Stimulated activated CD4-positive, alpha-beta T cell treated with anti-CD3 and anti-CD28 coated beads, Interleukin-1b, Interleukin-23, amount 100 ng/mL, for 48 hours (primary cell): ENCODE data around the gene PCDHGA2.
"Not testable (repeated sequence)": the region's sequence is repeated elsewhere in the genome, so short reads cannot be mapped to it uniquely, and the experiment has no call there.

Source experiments
- DNase-seq: peaks from one replicate; pipeline ENCODE4 v3.0.0-alpha.2; 2020

Gene PCDHGA2

DNA sequence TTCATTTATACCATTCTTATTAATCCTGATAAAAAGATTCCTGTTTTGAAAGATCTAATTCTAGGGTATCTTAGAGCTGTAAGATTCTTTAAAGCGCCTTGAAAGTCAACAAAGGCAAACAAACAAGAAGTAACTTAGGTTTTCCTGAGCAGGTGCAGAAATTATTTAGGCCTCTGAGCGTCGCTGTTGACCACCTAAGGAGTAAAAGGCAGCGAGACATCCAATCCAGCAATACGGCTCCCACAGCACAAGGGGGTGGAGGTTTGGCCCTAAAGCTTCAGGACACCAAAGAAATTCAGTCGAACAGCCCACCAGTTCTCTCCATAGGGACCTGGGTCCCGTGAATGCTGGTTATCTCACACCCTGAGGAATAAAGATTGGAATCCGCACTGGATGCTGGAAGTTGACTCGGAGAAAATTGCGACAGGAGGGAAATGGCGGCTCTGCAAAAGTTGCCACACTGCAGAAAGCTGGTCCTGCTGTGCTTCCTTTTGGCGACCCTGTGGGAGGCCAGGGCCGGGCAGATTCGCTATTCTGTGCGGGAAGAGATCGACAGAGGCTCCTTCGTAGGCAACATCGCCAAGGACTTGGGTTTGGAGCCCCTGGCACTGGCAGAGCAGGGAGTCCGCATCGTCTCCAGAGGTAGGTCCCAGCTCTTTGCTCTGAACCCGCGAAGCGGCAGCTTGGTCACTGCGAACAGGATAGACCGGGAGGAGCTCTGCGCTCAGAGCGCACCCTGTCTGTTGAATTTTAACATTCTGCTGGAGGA, at the start of gene PCDHGA2:
Gene PCDHGA2 (plus strand): TSS at position 223 of the 769 bp plus-strand sequence.
- DNase-seq: no peak

DNA sequence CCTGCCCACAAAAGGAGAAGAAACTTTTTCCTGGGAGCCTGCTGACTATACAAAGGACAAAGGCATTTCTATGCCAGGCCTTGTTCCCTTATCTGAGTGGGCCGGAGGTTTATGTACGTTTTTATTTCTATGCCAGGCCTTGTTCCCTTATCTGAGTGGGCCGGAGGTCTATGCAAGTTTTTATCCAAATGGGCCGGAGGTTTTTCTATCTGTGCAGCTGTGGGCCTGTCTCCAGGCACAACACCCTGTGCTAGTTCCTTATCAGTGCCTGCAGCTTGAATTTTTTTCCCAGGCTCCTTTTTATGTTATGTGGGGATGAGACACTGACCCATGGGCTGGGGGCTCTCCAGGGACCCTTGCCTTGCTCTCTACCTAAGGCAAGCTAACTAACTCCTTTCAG, 40.2 kb upstream of the PCDHGA2 start:
- no peak for DNase-seq

GRCh38 chr5:141303756-141304155, 34.8 kb upstream of the PCDHGA2 start, which contains the start of gene SLC25A2:
TSS of gene SLC25A2 (minus strand) at chr5:141304049. CDS start at chr5:141303865, 184 bp downstream.
- no peak for DNase-seq

DNA sequence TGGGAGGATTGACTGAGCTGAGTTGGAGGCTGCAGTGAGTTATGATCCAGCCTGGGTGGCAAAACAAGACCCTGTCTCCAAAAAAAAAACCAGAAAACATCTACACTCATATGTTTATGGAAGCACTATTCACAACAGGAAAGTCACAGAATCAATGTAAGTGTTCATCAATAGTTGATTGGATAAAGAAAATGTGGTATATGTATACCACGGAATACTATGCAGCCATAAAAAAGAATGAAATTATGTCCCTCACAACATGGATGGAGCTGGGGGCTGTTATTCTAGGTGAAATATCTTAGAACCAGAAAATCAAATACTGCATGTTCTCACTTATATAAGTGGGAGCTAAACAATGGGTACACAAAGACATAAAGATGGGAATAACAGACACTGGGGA, 31.9 kb upstream of the PCDHGA2 start:
- DNase-seq: no peak

DNA sequence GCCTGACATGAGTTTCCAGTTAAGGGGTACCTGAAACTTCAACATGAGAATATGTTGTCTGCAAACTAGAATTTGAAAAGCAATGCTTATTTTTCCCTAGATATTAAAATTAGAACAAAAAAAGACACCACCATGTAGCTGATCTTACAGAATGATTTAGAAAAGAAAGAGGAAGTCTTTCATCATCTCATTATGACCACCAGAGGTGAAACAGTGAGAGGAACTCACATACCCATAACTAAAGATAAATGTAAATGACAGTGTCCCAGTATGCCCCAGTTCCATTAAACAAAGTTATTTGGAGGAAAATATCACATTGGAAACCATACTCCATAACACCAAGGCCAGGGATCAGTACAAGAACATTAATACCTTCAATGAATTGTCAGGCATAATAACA, 24.8 kb upstream of the PCDHGA2 start:
- no peak for DNase-seq

GRCh38 chr5:141316963-141317362, 21.6 kb upstream of the PCDHGA2 start:
- not testable (repeated sequence) for DNase-seq

DNA sequence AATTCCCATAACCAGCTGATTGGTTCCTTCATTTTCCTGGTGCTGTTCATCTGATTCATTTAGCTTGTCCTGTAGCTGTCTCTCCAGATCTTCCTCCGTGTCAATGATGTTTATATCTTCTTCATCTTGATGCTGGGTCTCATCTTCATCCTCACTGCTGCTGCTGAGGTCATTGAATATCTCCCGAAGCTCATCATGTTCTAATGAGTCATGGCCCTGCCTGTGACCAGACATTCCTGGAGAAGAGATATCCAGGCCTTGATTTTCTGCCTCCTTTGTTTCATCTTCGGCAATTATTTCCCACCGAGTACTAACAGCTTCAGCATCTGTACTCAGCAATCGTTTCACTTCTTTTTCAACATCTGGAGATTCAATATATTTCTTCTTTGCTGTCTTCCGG, 19.4 kb upstream of the PCDHGA2 start:
- no peak for DNase-seq

DNA sequence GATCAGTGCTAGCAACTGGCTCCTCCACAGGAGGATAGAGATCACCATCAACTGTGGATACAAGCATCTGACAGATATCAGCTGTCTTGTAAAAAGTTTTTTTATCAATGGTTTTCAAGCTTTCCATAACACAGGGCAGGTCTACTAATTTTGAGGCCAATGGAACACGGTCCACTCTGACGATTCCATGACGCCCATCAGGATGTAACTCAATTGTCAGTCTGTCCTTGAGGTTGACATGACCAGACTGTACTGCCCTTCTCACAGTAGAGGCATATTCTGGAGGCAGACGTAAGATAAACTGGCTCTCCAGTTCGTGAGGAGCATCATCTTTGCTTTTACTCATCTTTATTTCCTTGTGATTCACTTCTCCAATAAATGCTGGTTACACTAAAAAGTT, 18.9 kb upstream of the PCDHGA2 start:
- no peak for DNase-seq

DNA sequence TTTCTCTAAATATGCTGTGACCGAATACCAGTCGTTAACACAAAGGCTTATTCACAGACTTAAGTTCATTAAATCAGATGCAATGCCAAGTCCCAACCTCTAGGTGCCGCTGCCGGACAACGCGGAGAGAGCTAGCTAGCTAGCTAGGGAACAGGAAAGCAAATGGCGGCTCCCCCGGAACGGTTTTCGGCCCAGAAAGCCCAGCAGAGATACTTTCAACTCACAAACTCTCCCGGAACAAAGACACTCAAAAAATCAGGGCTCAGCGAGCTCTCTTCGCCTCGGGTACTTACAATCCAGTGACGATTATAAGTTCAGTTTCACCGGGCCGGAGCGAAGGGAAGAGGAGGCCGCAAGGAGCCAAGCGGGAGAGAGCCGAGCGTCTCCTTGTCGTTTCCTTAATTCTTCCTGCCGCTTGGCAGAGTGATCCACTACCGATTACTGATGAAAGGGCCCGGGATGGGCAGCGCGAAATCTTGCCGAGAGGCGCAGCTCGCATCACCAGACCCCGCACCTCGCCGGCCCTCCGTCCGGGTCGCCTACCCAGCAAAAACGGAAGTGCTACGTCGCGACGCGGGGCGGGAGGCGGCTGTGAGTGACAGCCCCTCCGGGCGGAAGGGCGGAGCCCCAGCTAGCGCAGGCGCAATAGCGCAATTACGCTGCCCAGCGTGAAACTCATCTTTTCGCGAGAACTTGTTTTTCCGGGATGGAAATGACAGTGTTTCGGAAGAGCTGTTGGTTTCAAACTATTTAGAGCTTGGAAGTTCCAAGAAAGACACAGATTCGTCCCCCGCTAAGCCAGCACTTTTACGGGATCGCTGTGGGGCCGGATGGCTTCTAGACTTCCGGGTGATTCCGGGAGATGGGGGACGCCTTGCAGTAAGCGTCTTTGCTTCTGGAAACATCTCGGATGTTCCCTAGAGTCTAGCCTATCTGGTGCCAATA, 18.1 kb upstream of the PCDHGA2 start, which contains the start of gene TAF7:
Gene TAF7 (minus strand): TSS at position 560 of the 945 bp plus-strand sequence. CDS start 740 bp downstream, outside the sequence.
- peak; percentile 91 for DNase-seq

DNA sequence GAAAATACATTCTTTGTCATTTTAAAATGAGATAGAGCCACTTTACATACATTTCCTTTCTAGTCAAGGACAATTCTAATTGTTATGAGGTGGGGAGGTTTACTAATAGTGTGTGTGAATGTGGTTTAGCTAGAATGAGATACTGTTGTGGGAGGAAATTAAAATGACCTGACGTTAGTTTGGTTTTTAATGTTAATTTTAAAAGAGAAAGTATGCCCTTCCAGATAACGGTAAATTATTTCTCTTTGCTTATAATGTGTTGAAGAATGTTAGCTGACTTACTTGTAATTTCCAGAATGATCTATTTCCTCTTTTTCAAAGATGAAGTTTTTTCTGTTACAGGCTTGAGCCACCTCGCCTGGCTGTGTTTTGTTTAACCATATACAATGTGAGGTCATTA, 16.3 kb upstream of the PCDHGA2 start:
- no peak for DNase-seq

DNA sequence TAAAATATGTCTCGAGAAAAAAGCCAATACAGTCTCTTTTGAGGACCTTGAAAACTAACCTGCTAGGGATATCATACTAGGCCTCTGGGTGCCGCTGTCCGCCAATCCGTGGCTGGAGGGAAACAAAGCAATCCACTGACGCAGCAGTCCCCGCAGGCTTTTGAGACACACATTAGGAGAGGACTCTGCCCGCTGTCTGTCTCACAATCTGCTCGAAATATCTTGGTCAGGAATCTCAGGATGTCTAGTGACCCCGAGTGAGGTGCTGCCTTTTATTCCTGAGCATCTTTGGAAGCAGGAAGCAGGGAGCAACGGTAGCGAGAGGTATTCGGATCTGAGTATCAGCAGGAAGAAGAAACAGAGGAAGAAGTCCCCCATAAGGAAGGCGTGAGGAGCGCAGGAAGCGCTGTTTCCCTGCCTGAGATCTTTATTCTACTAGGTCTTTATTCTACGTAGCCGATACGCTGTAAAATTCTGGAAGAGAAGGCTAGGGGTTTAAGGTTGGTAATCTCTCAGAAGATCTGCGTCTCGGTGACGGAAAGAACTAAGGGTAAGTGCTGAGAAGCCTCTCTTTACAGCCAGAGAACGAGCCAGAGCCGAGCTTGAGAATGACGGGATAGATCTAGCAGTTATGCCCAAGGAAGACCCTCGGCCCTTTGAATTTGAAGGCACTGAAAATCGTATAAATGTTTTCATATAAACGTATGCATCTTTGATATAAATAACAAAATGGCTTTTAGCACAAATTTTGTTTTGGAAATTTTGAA, 12.3 kb upstream of the PCDHGA2 start:
- DNase-seq: peak; percentile 71

DNA sequence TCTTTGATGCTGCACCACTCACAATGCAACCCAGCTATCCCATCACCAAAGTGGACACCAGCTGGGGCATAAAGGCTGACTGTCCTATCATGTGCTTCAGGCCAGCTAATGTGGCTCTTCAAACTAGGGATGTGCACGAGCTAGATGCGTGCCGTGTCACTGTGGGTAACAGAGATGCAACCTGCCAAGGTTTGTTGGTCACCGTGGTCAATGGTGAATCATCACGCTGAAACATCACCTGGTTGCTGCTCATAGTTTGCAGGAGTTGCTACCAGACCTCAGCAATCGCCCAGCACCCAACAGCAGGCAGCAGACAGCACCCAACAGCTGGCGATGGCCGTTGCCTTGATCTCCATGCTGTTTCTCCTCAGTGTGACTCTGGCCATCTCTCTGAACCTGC, 10.3 kb upstream of the PCDHGA2 start:
- DNase-seq: no peak

DNA sequence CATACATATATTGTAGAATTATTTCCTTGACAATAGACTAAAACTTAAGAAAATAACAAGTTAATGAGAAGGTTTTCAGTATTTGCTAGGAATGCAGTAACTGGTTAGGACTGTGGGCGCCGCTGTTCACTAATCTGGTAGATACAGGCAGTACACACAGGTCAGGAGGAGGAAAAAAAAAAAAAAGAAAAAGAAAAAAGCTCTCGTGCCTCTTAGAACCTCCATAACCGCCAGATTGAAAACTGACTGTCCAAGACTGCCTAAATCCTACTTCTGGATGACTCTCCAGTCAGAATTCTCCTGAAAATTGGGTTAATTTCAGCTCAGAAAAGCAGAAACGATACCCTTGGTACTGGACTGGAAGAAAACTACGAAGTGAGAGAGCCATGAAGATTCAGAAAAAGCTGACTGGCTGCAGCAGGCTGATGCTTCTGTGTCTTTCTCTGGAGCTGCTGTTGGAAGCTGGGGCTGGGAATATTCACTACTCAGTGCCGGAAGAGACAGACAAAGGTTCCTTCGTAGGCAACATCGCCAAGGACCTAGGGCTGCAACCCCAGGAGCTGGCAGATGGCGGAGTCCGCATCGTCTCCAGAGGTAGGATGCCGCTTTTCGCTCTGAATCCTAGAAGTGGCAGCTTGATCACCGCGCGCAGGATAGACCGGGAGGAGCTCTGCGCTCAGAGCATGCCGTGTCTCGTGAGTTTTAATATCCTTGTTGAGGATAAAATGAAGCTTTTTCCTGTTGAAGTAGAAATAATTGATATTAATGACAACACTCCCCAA, 8.1 kb upstream of the PCDHGA2 start, which contains the start of gene PCDHGA1:
Gene PCDHGA1 (plus strand): TSS at position 216 of the 782 bp plus-strand sequence.
- no peak for DNase-seq

- not testable (repeated sequence) for DNase-seq
Measured at GRCh38 chr5:141332571-141332970, 6.0 kb upstream of the PCDHGA2 start.

GRCh38 chr5:141340781-141341354, 2.3 kb downstream of the PCDHGA2 start:
- DNase-seq: not testable (repeated sequence)

DNA sequence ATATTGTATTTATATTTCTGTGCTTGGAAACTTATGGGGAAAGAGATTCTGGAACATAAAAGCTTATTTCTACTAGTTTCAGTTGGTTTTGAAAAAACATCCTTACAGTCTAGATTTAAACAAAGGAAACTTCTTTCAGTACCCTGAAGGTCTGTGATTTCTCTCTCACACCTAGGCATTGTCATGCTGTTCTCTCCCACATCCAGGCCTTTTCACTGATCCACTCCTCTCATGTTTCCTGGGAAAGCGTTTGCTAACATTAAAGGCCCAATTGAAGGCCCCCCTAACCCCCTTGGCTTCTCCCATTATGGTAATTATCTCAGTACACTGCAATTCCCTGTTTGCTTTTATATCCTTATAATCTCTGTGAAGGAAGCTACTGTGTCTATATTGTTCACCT, 4.2 kb downstream of the PCDHGA2 start:
- no peak for DNase-seq

GRCh38 chr5:141343242-141343952, 4.8 kb downstream of the PCDHGA2 start, which contains the start of gene PCDHGA3:
TSS of gene PCDHGA3 (plus strand) at chr5:141343829. CDS start at chr5:141344034, 205 bp downstream.
- no peak for DNase-seq

DNA sequence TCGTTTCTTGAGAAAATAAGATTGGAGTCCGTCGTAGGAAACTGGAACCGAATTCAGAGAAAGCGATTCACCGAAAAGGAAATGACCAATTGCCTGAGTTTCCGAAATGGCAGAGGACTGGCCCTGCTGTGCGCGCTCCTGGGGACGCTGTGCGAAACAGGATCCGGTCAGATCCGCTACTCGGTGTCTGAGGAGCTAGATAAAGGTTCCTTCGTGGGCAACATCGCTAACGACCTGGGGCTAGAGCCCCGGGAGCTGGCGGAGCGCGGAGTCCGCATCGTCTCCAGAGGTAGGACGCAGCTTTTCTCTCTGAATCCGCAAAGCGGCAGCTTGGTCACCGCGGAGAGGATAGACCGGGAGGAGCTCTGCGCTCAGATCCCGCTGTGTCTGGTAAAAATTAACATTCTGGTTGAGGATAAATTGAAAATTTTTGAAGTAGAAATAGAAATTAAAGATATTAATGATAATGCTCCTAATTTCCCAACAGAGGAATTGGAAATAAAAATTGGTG, 5.4 kb downstream of the PCDHGA2 start:
- no peak for DNase-seq

DNA sequence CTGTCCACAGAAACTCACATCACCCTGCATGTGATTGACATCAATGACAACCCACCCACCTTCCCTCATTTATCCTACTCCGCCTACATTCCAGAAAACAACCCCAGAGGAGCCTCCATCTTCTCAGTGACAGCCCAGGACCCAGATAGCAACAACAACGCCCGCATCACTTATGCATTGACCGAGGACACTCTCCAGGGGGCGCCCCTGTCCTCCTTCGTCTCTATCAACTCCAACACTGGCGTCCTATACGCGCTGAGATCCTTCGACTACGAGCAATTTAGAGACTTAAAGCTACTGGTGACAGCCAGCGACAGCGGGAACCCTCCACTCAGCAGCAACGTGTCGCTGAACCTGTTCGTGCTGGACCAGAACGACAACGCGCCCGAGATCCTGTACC, 6.8 kb downstream of the PCDHGA2 start:
- no peak for DNase-seq

- not testable (repeated sequence) for DNase-seq
Measured at GRCh38 chr5:141346017-141346416, 7.5 kb downstream of the PCDHGA2 start.
